Activated T-helper 17 cell treated with anti-CD3 and anti-CD28 coated beads, Interleukin-2, amount 50 U/mL, for 72 hours (primary cell): ENCODE data around the gene POLA2. TPM values are rescaled to one million over a fixed set of nuclear protein-coding genes. Genes with fewer than 3 reads are reported as not detected.
A peak's percentile ranks its signal among the peaks of the same experiment; 100 is the strongest.

Experiments used
- ATAC-seq: fragments of 150-1000 bp; cut with Tn5 transposase; replicated peaks from 2 replicates; pipeline ENCODE4 v1.10.0; 2021; ENCODE audit warnings: mild to moderate bottlenecking, moderate library complexity
- H3K27ac Mint-ChIP-seq: one replicate; pipeline ENCODE4 v1.8.0; 2022; ENCODE audit warnings: mixed read lengths
- H3K27me3 Mint-ChIP-seq: one replicate; pipeline ENCODE4 v1.8.0; 2022; ENCODE audit warnings: mixed read lengths
- H3K36me3 Mint-ChIP-seq: one replicate; pipeline ENCODE4 v1.8.0; 2022; ENCODE audit warnings: low read depth, mild to moderate bottlenecking, mixed read lengths
- H3K4me1 Mint-ChIP-seq: one replicate; pipeline ENCODE4 v1.8.0; 2022; ENCODE audit warnings: mixed read lengths
- H3K4me3 Mint-ChIP-seq: one replicate; pipeline ENCODE4 v1.8.0; 2022; ENCODE audit warnings: mild to moderate bottlenecking, mixed read lengths
- H3K9me3 Mint-ChIP-seq: one replicate; pipeline ENCODE4 v1.8.0; 2022; ENCODE audit warnings: mixed read lengths
- total RNA-seq, 2 donors: library from RNA; stranded (reverse); gene quantifications; one replicate each; pipeline ENCODE4 v1.2.3, GENCODE V29; 2022

Gene POLA2, protein sequence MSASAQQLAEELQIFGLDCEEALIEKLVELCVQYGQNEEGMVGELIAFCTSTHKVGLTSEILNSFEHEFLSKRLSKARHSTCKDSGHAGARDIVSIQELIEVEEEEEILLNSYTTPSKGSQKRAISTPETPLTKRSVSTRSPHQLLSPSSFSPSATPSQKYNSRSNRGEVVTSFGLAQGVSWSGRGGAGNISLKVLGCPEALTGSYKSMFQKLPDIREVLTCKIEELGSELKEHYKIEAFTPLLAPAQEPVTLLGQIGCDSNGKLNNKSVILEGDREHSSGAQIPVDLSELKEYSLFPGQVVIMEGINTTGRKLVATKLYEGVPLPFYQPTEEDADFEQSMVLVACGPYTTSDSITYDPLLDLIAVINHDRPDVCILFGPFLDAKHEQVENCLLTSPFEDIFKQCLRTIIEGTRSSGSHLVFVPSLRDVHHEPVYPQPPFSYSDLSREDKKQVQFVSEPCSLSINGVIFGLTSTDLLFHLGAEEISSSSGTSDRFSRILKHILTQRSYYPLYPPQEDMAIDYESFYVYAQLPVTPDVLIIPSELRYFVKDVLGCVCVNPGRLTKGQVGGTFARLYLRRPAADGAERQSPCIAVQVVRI
- 10 to 100 TPM; 54.6 to 64.1 TPM for total RNA-seq

- Mint-ChIP-seq H3K36me3 (peaks cover 48% of the 10 kb centered on the region), H3K4me1 (peaks cover 23% of the 10 kb centered on the region), H3K9me3 (no peaks in the 10 kb centered on the region), H3K27me3 (no peaks in the 10 kb centered on the region), H3K27ac (peak within 1 kb of the TSS; percentile 92), H3K4me3 (peak within 1 kb of the TSS; percentile 95)
- ATAC-seq, result peak; percentile 93
Observed at GRCh38 chr11:65261591-65262380, at the start of gene POLA2. Gene POLA2, plus strand, starts transcription at chr11:65261962. Its CDS starts 331 bp downstream, at chr11:65262293.

DNA sequence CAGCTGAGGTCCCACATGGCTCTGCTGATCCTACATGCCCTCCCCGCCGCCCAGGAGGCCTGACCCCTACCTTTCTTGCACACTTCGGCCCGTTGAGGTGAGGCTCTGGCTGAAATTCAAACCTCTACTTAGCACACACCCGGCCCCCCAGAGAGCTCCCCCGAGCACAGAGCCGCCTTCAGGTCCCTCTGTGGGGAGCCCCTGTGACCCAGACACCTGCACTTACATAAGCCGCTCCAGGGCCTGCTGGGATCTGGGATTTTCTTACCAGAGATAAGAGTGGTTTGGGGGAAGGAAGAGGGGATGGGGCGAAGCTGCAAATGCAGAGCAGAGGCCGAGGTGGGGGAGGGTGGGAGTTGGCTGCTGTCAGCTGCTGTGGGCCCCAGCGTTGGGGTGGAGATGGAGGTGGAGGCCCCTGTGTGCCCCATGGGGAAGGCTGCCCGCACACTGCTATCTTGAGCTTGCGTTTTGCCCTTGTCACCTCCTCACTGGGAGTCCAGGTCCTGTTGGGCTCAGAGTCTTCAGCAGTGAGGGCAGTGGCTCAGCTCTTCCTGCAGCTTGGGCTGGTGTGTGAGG is 49.4 kb upstream of the POLA2 start:
- no peaks in the 10 kb centered on the region for H3K27me3 Mint-ChIP-seq
- H3K36me3 Mint-ChIP-seq, result peaks cover 53% of the 10 kb centered on the region
- no peak overlapping the region for H3K4me3 Mint-ChIP-seq
- peaks cover 5% of the 10 kb centered on the region for H3K9me3 Mint-ChIP-seq
- ATAC-seq, result no peak
- peaks cover 14% of the 10 kb centered on the region for H3K4me1 Mint-ChIP-seq
- H3K27ac Mint-ChIP-seq, result no peak overlapping the region

GRCh38 chr11:65213322-65214211 is 48.2 kb upstream of the POLA2 start:
- no peaks in the 10 kb centered on the region for H3K27me3 Mint-ChIP-seq
- peaks cover 45% of the 10 kb centered on the region for H3K36me3 Mint-ChIP-seq
- H3K27ac Mint-ChIP-seq, result peak overlapping the region; percentile 46
- no peak for ATAC-seq
- H3K4me3 Mint-ChIP-seq, result no peak overlapping the region
- H3K9me3 Mint-ChIP-seq, result peaks cover 5% of the 10 kb centered on the region
- H3K4me1 Mint-ChIP-seq, result peaks cover 15% of the 10 kb centered on the region

DNA sequence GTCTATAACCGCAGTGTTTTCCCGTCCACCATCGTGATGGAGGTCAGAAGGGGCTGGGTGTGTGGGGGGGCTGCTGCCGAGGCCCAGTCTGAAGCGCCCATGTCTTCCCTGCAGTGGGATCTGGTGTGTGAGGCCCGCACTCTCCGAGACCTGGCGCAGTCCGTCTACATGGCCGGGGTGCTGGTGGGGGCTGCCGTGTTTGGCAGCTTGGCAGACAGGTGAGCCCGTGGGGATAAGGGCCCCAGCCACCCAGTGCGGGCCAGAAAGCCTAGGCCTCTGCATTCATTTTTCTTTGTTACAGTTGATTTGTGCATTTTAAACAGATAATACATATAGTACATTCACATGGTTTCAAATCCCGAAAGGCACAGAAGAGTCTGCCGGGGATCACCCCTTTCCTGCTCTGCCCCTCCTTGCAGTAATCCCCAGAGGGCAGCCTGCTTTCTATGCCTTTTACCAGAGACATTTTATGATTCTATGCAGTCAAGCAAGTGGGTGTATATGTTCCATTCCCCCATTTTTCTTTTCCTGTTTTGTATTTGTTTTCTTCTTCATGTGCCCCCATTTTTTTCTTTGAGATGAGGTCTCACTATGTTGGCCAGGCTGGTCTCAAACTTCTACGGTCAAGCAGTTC is 47.4 kb upstream of the POLA2 start:
- H3K9me3 Mint-ChIP-seq, result peaks cover 5% of the 10 kb centered on the region
- H3K4me3 Mint-ChIP-seq, result no peak overlapping the region
- H3K36me3 Mint-ChIP-seq, result peaks cover 37% of the 10 kb centered on the region
- H3K4me1 Mint-ChIP-seq, result peaks cover 15% of the 10 kb centered on the region
- ATAC-seq, result no peak
- peak overlapping the region; percentile 46 for H3K27ac Mint-ChIP-seq
- no peaks in the 10 kb centered on the region for H3K27me3 Mint-ChIP-seq

DNA sequence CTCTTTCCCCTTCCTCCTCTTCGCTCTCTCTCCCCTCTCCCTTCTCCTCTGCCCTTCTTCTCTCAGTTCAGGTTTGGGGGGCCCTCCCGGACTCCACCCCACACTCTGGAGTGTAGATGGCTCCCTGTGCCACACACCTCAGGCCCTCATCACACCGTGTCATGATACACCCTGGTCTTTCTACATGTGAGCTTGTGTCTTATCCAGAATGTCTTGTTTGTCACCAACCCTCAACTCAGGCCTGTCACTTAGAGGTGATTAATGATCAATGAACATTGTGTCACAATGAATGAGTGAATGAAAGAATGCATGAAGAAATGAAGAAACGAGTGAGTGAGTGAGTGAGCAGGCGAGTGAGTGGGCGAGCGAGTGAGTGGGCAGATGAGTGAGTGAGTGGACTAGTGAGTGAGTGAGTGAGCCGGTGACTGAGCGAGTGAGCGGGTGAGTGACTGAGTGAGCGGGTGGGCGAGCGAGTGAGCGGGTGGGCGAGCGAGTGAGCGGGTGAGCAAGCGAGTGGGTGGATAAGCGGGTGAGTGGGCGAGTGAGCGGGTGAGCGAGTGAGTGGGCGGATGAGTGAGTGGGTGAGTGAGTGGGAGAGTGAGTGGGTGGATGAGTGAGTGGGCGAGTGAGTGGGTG is 46.2 kb upstream of the POLA2 start:
- Mint-ChIP-seq H3K4me1 (peaks cover 20% of the 10 kb centered on the region), H3K27me3 (no peaks in the 10 kb centered on the region), H3K9me3 (peaks cover 5% of the 10 kb centered on the region), H3K27ac (peak overlapping the region; percentile 100), H3K36me3 (peaks cover 25% of the 10 kb centered on the region), H3K4me3 (peak overlapping the region; percentile 63)
- ATAC-seq, result peak; percentile 72

DNA sequence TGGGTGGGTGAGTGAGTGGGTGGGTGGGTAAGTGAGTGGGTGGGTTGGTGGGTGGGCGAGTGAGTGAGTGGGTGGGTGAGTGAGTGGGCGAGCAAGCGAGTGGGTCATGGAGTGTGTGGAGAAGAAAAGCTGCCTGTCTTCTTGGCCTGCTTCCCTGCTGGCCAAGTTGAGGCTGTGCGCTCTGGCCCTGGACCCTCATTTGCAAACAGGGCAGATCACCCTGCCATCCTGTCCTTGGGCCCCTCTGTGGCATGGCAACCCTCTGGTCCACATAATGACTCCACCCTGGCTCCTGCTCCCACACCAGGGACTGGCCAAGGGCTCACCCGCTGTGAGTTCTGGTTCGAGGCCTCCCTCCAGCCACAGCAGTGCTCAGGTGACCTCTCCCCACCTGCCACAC is 44.9 kb upstream of the POLA2 start:
- H3K4me1 Mint-ChIP-seq, result peaks cover 20% of the 10 kb centered on the region
- H3K27ac Mint-ChIP-seq, result peak overlapping the region; percentile 88
- peaks cover 18% of the 10 kb centered on the region for H3K36me3 Mint-ChIP-seq
- H3K27me3 Mint-ChIP-seq, result no peaks in the 10 kb centered on the region
- no peak for ATAC-seq
- H3K9me3 Mint-ChIP-seq, result peaks cover 5% of the 10 kb centered on the region
- H3K4me3 Mint-ChIP-seq, result peak overlapping the region; percentile 12

DNA sequence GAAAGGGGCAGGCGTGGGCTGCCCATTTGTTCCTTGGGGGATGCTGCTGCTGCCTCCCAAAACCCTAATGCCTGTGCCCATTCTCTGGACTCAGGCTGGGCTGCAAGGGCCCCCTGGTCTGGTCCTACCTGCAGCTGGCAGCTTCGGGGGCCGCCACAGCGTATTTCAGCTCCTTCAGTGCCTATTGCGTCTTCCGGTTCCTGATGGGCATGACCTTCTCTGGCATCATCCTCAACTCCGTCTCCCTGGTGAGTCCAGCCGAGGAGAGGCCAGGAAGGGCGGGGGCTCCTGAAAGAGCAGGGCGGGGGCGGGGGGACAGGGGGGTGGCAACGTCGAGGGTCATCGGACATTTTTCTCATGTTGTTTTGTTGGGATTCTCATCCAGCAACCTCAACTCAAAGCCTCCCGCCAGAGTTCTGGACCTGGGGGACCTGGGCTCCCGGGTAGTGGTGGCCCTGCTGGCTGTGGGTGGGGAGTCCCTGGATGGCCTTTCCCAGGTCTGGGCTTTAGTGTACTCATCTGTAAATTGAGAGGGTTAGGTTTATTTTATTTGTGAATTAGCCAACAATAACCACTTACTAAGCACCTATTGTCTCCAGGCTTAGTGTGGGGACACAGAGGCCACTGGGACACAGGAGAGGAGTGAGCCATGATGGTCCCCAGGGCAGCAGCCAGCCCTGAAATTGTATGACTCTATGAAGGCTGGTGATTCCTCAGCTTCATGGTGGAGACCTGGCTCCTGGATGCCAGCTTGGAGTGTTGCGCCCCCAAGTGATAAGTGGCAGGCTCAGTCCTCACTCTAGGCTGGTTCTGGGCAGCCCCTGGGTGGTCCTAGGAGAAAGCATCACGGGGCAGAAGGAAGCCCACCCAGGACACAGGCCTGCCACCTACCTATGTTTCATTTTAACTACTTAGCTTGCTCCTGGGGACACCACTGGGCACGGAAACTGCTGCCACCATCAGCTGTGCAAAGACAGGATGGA is 44.0 kb upstream of the POLA2 start:
- H3K27ac Mint-ChIP-seq, result peak overlapping the region; percentile 88
- no peak for ATAC-seq
- peak overlapping the region; percentile 12 for H3K4me3 Mint-ChIP-seq

DNA sequence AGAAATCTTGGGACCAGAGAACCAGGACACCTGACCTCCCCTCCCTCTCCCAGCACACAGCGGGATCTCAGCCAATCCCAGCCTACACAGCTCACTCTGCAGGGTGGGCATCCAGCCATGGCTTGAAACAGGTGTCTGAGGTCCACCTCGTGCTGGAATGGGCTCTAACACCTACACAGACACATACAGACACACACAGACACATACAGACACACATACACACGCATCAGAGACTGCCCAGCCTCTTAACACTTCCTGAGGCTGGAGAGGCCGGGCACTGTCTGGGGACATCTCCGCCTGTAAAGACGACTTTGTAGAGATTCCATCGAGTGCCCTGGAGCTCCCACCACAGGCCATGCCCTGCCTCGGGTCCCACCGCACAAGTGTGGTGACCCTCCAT is 43.3 kb upstream of the POLA2 start:
- Mint-ChIP-seq H3K27ac (no peak overlapping the region), H3K4me1 (peaks cover 20% of the 10 kb centered on the region), H3K36me3 (peaks cover 18% of the 10 kb centered on the region), H3K4me3 (no peak overlapping the region), H3K27me3 (no peaks in the 10 kb centered on the region), H3K9me3 (peaks cover 5% of the 10 kb centered on the region)
- ATAC-seq, result no peak

More for the DNA sequence above, 44.0 kb upstream of the POLA2 start:
- H3K4me1 Mint-ChIP-seq, result peaks cover 20% of the 10 kb centered on the region
- H3K9me3 Mint-ChIP-seq, result peaks cover 5% of the 10 kb centered on the region
- peaks cover 18% of the 10 kb centered on the region for H3K36me3 Mint-ChIP-seq
- no peaks in the 10 kb centered on the region for H3K27me3 Mint-ChIP-seq

GRCh38 chr11:65219930-65220213 is 41.9 kb upstream of the POLA2 start:
- no peak overlapping the region for H3K4me3 Mint-ChIP-seq
- H3K27me3 Mint-ChIP-seq, result peaks cover 3% of the 10 kb centered on the region
- no peak overlapping the region for H3K27ac Mint-ChIP-seq
- peaks cover 5% of the 10 kb centered on the region for H3K9me3 Mint-ChIP-seq
- ATAC-seq, result no peak
- peaks cover 18% of the 10 kb centered on the region for H3K36me3 Mint-ChIP-seq
- H3K4me1 Mint-ChIP-seq, result peaks cover 20% of the 10 kb centered on the region

GRCh38 chr11:65221026-65221425 is 40.7 kb upstream of the POLA2 start:
- peaks cover 10% of the 10 kb centered on the region for H3K36me3 Mint-ChIP-seq
- ATAC-seq, result no peak
- H3K4me1 Mint-ChIP-seq, result peaks cover 12% of the 10 kb centered on the region
- no peaks in the 10 kb centered on the region for H3K9me3 Mint-ChIP-seq
- H3K27me3 Mint-ChIP-seq, result peaks cover 8% of the 10 kb centered on the region
- no peak overlapping the region for H3K27ac Mint-ChIP-seq
- H3K4me3 Mint-ChIP-seq, result no peak overlapping the region

- no peaks in the 10 kb centered on the region for H3K36me3 Mint-ChIP-seq
- no peak overlapping the region for H3K4me3 Mint-ChIP-seq
- ATAC-seq, result no peak
- peaks cover 13% of the 10 kb centered on the region for H3K27me3 Mint-ChIP-seq
- H3K9me3 Mint-ChIP-seq, result no peaks in the 10 kb centered on the region
- H3K27ac Mint-ChIP-seq, result no peak overlapping the region
- H3K4me1 Mint-ChIP-seq, result peaks cover 11% of the 10 kb centered on the region
Observed at GRCh38 chr11:65223011-65223410, 38.8 kb upstream of the POLA2 start.

- Mint-ChIP-seq H3K36me3 (no peaks in the 10 kb centered on the region), H3K9me3 (no peaks in the 10 kb centered on the region), H3K27ac (no peak overlapping the region), H3K4me3 (peak overlapping the region; percentile 80), H3K27me3 (peaks cover 13% of the 10 kb centered on the region), H3K4me1 (no peaks in the 10 kb centered on the region)
- ATAC-seq, result no peak
Observed at GRCh38 chr11:65224930-65225278, 36.9 kb upstream of the POLA2 start.
